Natural killer cell (primary cell): Measurements from ENCODE around the gene PACRGL. TPM values are rescaled to one million over a fixed set of nuclear protein-coding genes. Genes with fewer than 3 reads are reported as not detected.

Source experiments
- ATAC-seq, 3 donors: fragments of 150-1000 bp in 2 of 3; fragments of 200-7000 bp in 1 of 3; cut with Tn5 transposase; 1 replicate in 1 of 3; 2 replicates in 2 of 3; pipeline ENCODE4 v1.10.0; 2021; ENCODE audit warnings: mild to moderate bottlenecking in 2 of 3, moderate library complexity in 2 of 3
- DNase-seq, 2 donors: peaks; one replicate each; pipeline versions ENCODE4 v3.0.0 to v3.0.0-alpha.2; 2013 to 2021; ENCODE audit warnings: mixed read lengths in 1 of 2
- H3K27ac ChIP-seq: one replicate; pipeline ENCODE4 v1.5.1; 2013; ENCODE audit warnings: mild to moderate bottlenecking, low read length
- H3K27me3 ChIP-seq: one replicate; pipeline ENCODE4 v1.6.1; 2013; ENCODE audit warnings: low read length; ENCODE audit not compliant: control insufficient read depth, insufficient read depth
- H3K36me3 ChIP-seq: one replicate; pipeline ENCODE4 v1.6.1; 2013; ENCODE audit warnings: low read length; ENCODE audit not compliant: control insufficient read depth, insufficient read depth
- H3K4me1 ChIP-seq: one replicate; pipeline ENCODE4 v1.6.1; 2013; ENCODE audit warnings: low read length; ENCODE audit not compliant: control insufficient read depth, insufficient read depth
- H3K4me3 ChIP-seq: one replicate; pipeline ENCODE4 v1.5.1; 2013; ENCODE audit warnings: low read length
- H3K9me3 ChIP-seq: one replicate; pipeline ENCODE4 v1.6.1; 2013; ENCODE audit warnings: low read length; ENCODE audit not compliant: control insufficient read depth, insufficient read depth
- H3K27ac Mint-ChIP-seq, 2 donors: one replicate each; pipeline ENCODE4 v1.8.0; 2022; ENCODE audit warnings: mild to moderate bottlenecking in 2 of 2, mixed read lengths in 2 of 2, moderate library complexity in 1 of 2
- H3K27me3 Mint-ChIP-seq, 2 donors: one replicate each; pipeline ENCODE4 v1.8.0; 2022; ENCODE audit warnings: low read depth in 2 of 2, mixed read lengths in 2 of 2
- H3K36me3 Mint-ChIP-seq: one replicate; pipeline ENCODE4 v1.8.0; 2022; ENCODE audit warnings: mixed read lengths
- H3K4me1 Mint-ChIP-seq, 2 donors: one replicate each; pipeline ENCODE4 v1.8.0; 2022; ENCODE audit warnings: mixed read lengths in 2 of 2
- H3K4me3 Mint-ChIP-seq: one replicate; pipeline ENCODE4 v1.8.0; 2022; ENCODE audit warnings: mild to moderate bottlenecking, moderate library complexity, mixed read lengths
- H3K9me3 Mint-ChIP-seq, 2 donors: one replicate each; pipeline ENCODE4 v1.8.0; 2022; ENCODE audit warnings: mixed read lengths in 2 of 2
- WGBS: methylation state at CpG from one replicate; pipeline ENCODE4 v1.1.7; 2013; ENCODE audit warnings: missing lambda C conversion rate; ENCODE audit not compliant: insufficient coverage; 5-methylcytosine and 5-hydroxymethylcytosine counted together
- intact Hi-C: fragments of 100-400 bp; cut with micrococcal nuclease; formaldehyde crosslinking; loops from one replicate; pipeline ENCODE4 v1.14.2; 2022
- total RNA-seq, 4 donors: library from RNA; stranded (reverse); fragments of 120-200 nt in 1 of 4; gene quantifications; one replicate each; pipeline versions ENCODE4 v1.2.3 to v1.2.4, GENCODE V29; 2013 to 2022
- TF ChIP-seq, protein P1 (sequence below): fragments of 200-600 bp; IDR thresholded peaks from one replicate; pipeline ENCODE4 v1.8.0; 2022; ENCODE audit warnings: antibody characterized with exemption

PACRGL gene
- total RNA-seq, 3 donors from 2014 or later (not counting 1 experiment from before 2014, with no cell fraction given): 9.0 to 14.7 (median 12.9) TPM

DNA sequence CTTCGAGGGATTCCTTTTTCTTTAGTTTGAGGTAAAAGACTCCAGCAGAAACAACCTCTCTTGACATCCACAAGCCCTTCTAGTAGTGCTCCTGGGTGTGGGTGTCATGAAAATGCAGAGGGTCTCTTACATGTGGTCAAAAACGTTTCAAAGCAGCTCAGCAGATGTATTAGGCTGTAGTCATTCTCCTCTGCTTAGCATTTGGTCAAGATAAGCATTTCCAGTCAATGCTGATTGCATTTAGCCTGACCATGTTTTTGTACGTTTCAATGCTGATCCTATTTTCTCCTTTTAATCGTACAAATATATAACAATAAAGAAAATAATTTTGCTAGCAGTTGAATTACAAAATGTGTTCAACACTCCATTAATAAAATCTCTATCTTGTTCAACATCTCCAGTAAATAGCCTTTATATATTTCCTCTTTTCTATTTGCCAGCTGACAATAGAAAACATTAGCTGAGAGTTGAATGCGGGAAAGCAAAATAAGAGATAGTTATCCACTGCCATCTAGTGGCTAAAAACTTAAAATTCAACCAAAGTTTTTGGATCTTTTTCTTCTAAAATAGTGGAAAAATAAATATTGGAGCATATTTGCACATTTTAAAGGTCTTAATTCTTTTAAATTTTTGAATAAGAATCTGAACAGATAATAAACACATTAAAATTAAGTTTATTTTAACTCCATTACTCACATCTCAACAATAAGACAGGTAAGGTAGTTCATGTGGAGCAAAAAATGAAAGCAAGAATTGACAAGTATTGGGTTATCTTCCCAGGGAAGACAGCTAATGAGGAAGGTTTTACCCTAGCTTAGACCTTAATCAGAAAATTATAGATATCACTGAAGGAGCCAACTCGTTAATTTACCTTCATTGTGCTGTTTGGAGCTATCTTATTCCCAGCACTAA, 15.2 kb upstream of the PACRGL start:
- Histone ChIP-seq H3K36me3 (no peaks in the 10 kb centered on the region), H3K9me3 (no peaks in the 10 kb centered on the region), H3K4me3 (no peak overlapping the region), H3K4me1 (no peaks in the 10 kb centered on the region), H3K27me3 (peaks cover under 1% of the 10 kb centered on the region), H3K27ac (no peak overlapping the region)
- no peak for ATAC-seq
- Mint-ChIP-seq H3K4me3 (no peak overlapping the region), H3K27me3 (peaks cover 17 to 37% of the 10 kb centered on the region in 2 donors), H3K4me1 (no peaks in the 10 kb centered on the region), H3K27ac (no peak overlapping the region), H3K36me3 (no peaks in the 10 kb centered on the region), H3K9me3 (no peaks in the 10 kb centered on the region)
- peak in 1 of 2 donors; percentile 42 for DNase-seq
- intact Hi-C loops: loop anchor here (1.0 kb wide), 1 partner anchor 266 kb away; no protein-coding TSS in a partner anchor
- TF ChIP-seq, protein P1, sequence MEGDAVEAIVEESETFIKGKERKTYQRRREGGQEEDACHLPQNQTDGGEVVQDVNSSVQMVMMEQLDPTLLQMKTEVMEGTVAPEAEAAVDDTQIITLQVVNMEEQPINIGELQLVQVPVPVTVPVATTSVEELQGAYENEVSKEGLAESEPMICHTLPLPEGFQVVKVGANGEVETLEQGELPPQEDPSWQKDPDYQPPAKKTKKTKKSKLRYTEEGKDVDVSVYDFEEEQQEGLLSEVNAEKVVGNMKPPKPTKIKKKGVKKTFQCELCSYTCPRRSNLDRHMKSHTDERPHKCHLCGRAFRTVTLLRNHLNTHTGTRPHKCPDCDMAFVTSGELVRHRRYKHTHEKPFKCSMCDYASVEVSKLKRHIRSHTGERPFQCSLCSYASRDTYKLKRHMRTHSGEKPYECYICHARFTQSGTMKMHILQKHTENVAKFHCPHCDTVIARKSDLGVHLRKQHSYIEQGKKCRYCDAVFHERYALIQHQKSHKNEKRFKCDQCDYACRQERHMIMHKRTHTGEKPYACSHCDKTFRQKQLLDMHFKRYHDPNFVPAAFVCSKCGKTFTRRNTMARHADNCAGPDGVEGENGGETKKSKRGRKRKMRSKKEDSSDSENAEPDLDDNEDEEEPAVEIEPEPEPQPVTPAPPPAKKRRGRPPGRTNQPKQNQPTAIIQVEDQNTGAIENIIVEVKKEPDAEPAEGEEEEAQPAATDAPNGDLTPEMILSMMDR: peak; percentile 78
- WGBS: 48% methylated on average over 3 of the region's 6 CpGs

DNA sequence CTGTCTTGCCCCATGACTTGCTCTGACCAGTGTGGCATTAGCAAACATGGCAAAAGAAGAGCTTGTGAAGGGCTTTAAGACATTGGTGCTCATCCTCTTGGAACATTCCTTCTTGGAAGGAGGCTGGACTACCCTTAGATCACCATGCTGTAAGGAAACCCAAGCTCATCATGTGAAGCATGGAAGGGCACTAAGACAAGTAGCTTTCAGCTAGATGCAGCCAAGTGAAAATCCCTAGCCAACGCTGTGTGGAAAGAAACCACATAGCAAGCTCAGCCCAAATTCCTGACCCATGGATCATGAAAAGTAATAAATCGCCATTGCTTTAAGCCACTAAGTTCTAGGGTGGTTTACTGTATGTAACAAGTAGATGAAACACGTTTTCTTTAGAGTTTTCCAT, 12.4 kb upstream of the PACRGL start:
- TF ChIP-seq, protein P1: no peak
- Histone ChIP-seq H3K27ac (no peak overlapping the region), H3K36me3 (no peaks in the 10 kb centered on the region), H3K9me3 (no peaks in the 10 kb centered on the region), H3K27me3 (peaks cover 2% of the 10 kb centered on the region), H3K4me3 (no peak overlapping the region), H3K4me1 (no peaks in the 10 kb centered on the region)
- ATAC-seq: no peak
- H3K36me3 Mint-ChIP-seq: no peaks in the 10 kb centered on the region
- no peak overlapping the region for H3K27ac Mint-ChIP-seq
- no peaks in the 10 kb centered on the region for H3K9me3 Mint-ChIP-seq
- DNase-seq: no peak
- peaks cover 8 to 31% of the 10 kb centered on the region in 2 donors for H3K27me3 Mint-ChIP-seq
- intact Hi-C loops: no loop called here
- no peaks in the 10 kb centered on the region for H3K4me1 Mint-ChIP-seq
- H3K4me3 Mint-ChIP-seq: no peak overlapping the region
- 81% methylated on average over 2 of the region's 3 CpGs for WGBS

DNA sequence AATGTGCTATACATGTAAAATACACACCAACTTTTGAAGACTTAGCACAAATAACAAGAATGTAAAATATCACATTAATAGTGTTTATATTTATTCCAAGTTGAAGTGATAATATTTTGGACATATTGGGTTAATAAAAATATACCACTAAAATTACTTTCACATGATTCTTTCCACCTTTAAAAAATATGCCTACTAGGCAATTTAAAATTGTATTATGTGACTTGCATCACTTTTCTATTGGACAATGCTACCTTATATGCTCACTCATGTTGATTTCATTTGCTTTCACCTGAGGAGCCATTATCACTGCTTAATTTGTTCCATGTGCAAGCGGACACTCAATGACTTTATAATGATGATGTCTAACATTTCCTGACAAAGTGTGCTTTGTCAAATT, 3.4 kb upstream of the PACRGL start:
- Mint-ChIP-seq H3K36me3 (no peaks in the 10 kb centered on the region), H3K9me3 (no peaks in the 10 kb centered on the region), H3K27ac (no peak overlapping the region), H3K4me1 (peaks cover 26 to 29% of the 10 kb centered on the region in 2 donors), H3K27me3 (peaks cover 5 to 14% of the 10 kb centered on the region in 2 donors), H3K4me3 (no peak overlapping the region)
- DNase-seq (no peak), ATAC-seq (no peak)
- Histone ChIP-seq H3K4me1 (peaks cover 10% of the 10 kb centered on the region), H3K27ac (no peak overlapping the region), H3K4me3 (no peak overlapping the region), H3K36me3 (no peaks in the 10 kb centered on the region), H3K9me3 (no peaks in the 10 kb centered on the region), H3K27me3 (peaks cover 4% of the 10 kb centered on the region)
- intact Hi-C loops: no loop called here
- TF ChIP-seq, protein P1: no peak
- WGBS: 100% methylated on average over 1 of the region's 1 CpG
